ENCODE results near the gene CTRB1. TPM values are rescaled to one million over a fixed set of nuclear protein-coding genes. Genes with fewer than 3 reads are reported as not detected.
"Not testable (repeated sequence)": the region's sequence is repeated elsewhere in the genome, so short reads cannot be mapped to it uniquely, and the experiment has no call there.

The CTRB1 gene
- total RNA-seq, 1 donor from 2014 or later: not detected

GRCh38 chr16:75266738-75267630, 48.2 kb downstream of the CTRB1 start:
- intact Hi-C loops (cut with micrococcal nuclease): no loop called here

GRCh38 chr16:75267631-75268264, 49.0 kb downstream of the CTRB1 start:
- intact Hi-C loops (cut with micrococcal nuclease): no loop called here

GRCh38 chr16:75269358-75269757, 50.6 kb downstream of the CTRB1 start:
- intact Hi-C loops (cut with micrococcal nuclease): not testable (repeated sequence)

GRCh38 chr16:75271441-75272096, 52.8 kb downstream of the CTRB1 start:
- intact Hi-C loops (cut with micrococcal nuclease): no loop called here

GRCh38 chr16:75272097-75272551, 53.3 kb downstream of the CTRB1 start:
- intact Hi-C loops (cut with micrococcal nuclease): no loop called here

GRCh38 chr16:75272629-75273028, 53.8 kb downstream of the CTRB1 start:
- intact Hi-C loops (cut with micrococcal nuclease): not testable (repeated sequence)

GRCh38 chr16:75273054-75273925, 54.5 kb downstream of the CTRB1 start:
- intact Hi-C loops (cut with micrococcal nuclease): no loop called here

Other genes starting within 250 kb of the CTRB1 start
- 63.9 and 65.8 TPM in 2 replicates for gene WDR59, start 233.9 kb upstream of the CTRB1 start, total RNA-seq
- 17.3 and 17.6 TPM in 2 replicates for gene ZNRF1, start 220.0 kb upstream of the CTRB1 start, total RNA-seq
- gene LDHD, start 102.2 kb upstream of the CTRB1 start, total RNA-seq: 0.16 and 0.34 TPM in 2 replicates
- 11.4 and 11.7 TPM in 2 replicates for gene ZFP1, start 70.5 kb upstream of the CTRB1 start, total RNA-seq
- gene CTRB2, start 11.8 kb upstream of the CTRB1 start, total RNA-seq: not detected in 2 replicates
- gene BCAR1, start 32.6 kb downstream of the CTRB1 start, total RNA-seq: not detected in 2 replicates
- gene CFDP1, start 214.5 kb downstream of the CTRB1 start, total RNA-seq: 36.3 and 38.1 TPM in 2 replicates
- 38.2 and 44.1 TPM in 2 replicates for gene TMEM170A, start 245.7 kb downstream of the CTRB1 start, total RNA-seq

Measured in T-helper 2 cell treated with Interferon-gamma antibody and Interleukin-4, amounts not matched to agents 100 ng/mL and 5 ng/mL, for 36 hours (primary cell).